Astrocyte of the spinal cord (primary cell): Measurements from ENCODE around the gene ZMYM1.

Source experiments
- DNase-seq: peaks from one replicate; pipeline ENCODE4 v3.0.0; 2011; ENCODE audit warnings: low read depth, low spot score
- H3K4me3 ChIP-seq: 2 replicates; pipeline ENCODE4 v1.5.1; 2011; ENCODE audit warnings: low read depth, mild to moderate bottlenecking, low read length, moderate library complexity
- CTCF ChIP-seq: IDR thresholded peaks from 2 replicates; pipeline ENCODE4 v1.5.1; 2012; ENCODE audit warnings: low read depth, mild to moderate bottlenecking, low read length, inconsistent platforms
- in situ Hi-C: cut with HindIII; loops from 2 replicates; pipeline ENCODE4 v1.10.0; 2017; ENCODE audit warnings: low sequenced_read_pairs

ZMYM1 gene

GRCh38 chr1:35164893-35165292, 85.7 kb downstream of the ZMYM1 start:
- in situ Hi-C loops: no loop called here
- no peak for DNase-seq
- H3K4me3 ChIP-seq: no peak overlapping the region
- TF ChIP-seq CTCF: no peak
